ENCODE data around the gene C2CD3.

Gene C2CD3

GRCh38 chr11:73999581-74000306 lies 171.1 kb downstream of the C2CD3 start:
- TF ChIP-seq SPI1 (IDR thresholded peaks at IDR 0.05; ENCODE audit: borderline replicate concordance, low read depth) (no peak), GABPA (IDR thresholded peaks at IDR 0.05; ENCODE audit: low read depth) (no peak), POLR2AphosphoS5 (IDR thresholded peaks at IDR 0.05; ENCODE audit: low read depth) (no peak)
- TF ChIP-seq, protein P1, sequence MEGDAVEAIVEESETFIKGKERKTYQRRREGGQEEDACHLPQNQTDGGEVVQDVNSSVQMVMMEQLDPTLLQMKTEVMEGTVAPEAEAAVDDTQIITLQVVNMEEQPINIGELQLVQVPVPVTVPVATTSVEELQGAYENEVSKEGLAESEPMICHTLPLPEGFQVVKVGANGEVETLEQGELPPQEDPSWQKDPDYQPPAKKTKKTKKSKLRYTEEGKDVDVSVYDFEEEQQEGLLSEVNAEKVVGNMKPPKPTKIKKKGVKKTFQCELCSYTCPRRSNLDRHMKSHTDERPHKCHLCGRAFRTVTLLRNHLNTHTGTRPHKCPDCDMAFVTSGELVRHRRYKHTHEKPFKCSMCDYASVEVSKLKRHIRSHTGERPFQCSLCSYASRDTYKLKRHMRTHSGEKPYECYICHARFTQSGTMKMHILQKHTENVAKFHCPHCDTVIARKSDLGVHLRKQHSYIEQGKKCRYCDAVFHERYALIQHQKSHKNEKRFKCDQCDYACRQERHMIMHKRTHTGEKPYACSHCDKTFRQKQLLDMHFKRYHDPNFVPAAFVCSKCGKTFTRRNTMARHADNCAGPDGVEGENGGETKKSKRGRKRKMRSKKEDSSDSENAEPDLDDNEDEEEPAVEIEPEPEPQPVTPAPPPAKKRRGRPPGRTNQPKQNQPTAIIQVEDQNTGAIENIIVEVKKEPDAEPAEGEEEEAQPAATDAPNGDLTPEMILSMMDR (IDR thresholded peaks at IDR 0.05; ENCODE audit: insufficient read depth, low read length) = no peak
- TF ChIP-seq, protein P2, sequence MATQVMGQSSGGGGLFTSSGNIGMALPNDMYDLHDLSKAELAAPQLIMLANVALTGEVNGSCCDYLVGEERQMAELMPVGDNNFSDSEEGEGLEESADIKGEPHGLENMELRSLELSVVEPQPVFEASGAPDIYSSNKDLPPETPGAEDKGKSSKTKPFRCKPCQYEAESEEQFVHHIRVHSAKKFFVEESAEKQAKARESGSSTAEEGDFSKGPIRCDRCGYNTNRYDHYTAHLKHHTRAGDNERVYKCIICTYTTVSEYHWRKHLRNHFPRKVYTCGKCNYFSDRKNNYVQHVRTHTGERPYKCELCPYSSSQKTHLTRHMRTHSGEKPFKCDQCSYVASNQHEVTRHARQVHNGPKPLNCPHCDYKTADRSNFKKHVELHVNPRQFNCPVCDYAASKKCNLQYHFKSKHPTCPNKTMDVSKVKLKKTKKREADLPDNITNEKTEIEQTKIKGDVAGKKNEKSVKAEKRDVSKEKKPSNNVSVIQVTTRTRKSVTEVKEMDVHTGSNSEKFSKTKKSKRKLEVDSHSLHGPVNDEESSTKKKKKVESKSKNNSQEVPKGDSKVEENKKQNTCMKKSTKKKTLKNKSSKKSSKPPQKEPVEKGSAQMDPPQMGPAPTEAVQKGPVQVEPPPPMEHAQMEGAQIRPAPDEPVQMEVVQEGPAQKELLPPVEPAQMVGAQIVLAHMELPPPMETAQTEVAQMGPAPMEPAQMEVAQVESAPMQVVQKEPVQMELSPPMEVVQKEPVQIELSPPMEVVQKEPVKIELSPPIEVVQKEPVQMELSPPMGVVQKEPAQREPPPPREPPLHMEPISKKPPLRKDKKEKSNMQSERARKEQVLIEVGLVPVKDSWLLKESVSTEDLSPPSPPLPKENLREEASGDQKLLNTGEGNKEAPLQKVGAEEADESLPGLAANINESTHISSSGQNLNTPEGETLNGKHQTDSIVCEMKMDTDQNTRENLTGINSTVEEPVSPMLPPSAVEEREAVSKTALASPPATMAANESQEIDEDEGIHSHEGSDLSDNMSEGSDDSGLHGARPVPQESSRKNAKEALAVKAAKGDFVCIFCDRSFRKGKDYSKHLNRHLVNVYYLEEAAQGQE (IDR thresholded peaks at IDR 0.05; ENCODE audit: insufficient replicate concordance, low read depth) = no peak
- no peaks in the 10 kb centered on the region for H3K27me3 ChIP-seq (ENCODE audit: insufficient read depth, poor library complexity, severe bottlenecking)
- H3K27ac ChIP-seq (replicated peaks) = no peak overlapping the region
- DNase-seq (ENCODE audit: low read depth in 1 of 2, low spot score in 1 of 2) = no peak
- H3K4me3 ChIP-seq (replicated peaks; ENCODE audit: insufficient read depth, low read length) = no peak overlapping the region

- no peak overlapping the region for H3K4me3 ChIP-seq (replicated peaks; ENCODE audit: insufficient read depth, low read length)
- H3K27me3 ChIP-seq (ENCODE audit: insufficient read depth, poor library complexity, severe bottlenecking) = no peaks in the 10 kb centered on the region
- TF ChIP-seq, protein P2 (IDR thresholded peaks at IDR 0.05; ENCODE audit: insufficient replicate concordance, low read depth) = no peak
- TF ChIP-seq POLR2AphosphoS5 (IDR thresholded peaks at IDR 0.05; ENCODE audit: low read depth) (no peak), SPI1 (IDR thresholded peaks at IDR 0.05; ENCODE audit: borderline replicate concordance, low read depth) (no peak), GABPA (IDR thresholded peaks at IDR 0.05; ENCODE audit: low read depth) (no peak)
- TF ChIP-seq, protein P1 (IDR thresholded peaks at IDR 0.05; ENCODE audit: insufficient read depth, low read length) = no peak
- no peak overlapping the region for H3K27ac ChIP-seq (replicated peaks)
- no peak for DNase-seq (ENCODE audit: low read depth in 1 of 2, low spot score in 1 of 2)
These were observed 171.8 kb downstream of the C2CD3 start for GRCh38 chr11:73998846-73999575.

GRCh38 chr11:73997120-73997770 lies 173.6 kb downstream of the C2CD3 start:
- TF ChIP-seq GABPA (IDR thresholded peaks at IDR 0.05; ENCODE audit: low read depth) = no peak
- no peak for TF ChIP-seq POLR2AphosphoS5 (IDR thresholded peaks at IDR 0.05; ENCODE audit: low read depth)
- TF ChIP-seq, protein P1 (IDR thresholded peaks at IDR 0.05; ENCODE audit: insufficient read depth, low read length) = no peak
- TF ChIP-seq, protein P2 (IDR thresholded peaks at IDR 0.05; ENCODE audit: insufficient replicate concordance, low read depth) = no peak
- TF ChIP-seq SPI1 (IDR thresholded peaks at IDR 0.05; ENCODE audit: borderline replicate concordance, low read depth) = no peak
- Histone ChIP-seq H3K27ac (replicated peaks) (no peak overlapping the region), H3K4me3 (replicated peaks; ENCODE audit: insufficient read depth, low read length) (no peak overlapping the region), H3K27me3 (ENCODE audit: insufficient read depth, poor library complexity, severe bottlenecking) (no peaks in the 10 kb centered on the region)
- DNase-seq (ENCODE audit: low read depth in 1 of 2, low spot score in 1 of 2) = no peak

Measured in HL-60 (cell line).